ENCODE data around the gene MARK1.

DNA sequence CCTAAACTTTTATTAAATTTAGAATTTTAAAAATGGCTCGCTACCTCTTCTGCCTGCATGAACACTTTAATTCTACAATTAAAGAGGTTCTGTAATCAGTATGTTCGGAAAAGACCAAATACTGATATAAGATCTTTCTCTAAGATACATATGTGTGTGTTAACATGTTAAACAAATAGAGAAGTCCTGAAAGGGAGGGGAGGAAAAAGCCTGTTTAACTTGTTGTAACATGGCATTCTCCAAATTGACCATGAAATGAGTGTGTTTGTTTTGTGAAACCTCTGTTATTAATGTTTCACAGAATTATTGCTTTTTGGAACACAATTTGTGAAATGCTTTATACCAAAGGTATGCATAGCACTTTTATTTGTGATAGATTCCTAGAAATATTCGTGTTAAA is 77.0 kb downstream of the MARK1 start:
- TF ChIP-seq, protein P1, sequence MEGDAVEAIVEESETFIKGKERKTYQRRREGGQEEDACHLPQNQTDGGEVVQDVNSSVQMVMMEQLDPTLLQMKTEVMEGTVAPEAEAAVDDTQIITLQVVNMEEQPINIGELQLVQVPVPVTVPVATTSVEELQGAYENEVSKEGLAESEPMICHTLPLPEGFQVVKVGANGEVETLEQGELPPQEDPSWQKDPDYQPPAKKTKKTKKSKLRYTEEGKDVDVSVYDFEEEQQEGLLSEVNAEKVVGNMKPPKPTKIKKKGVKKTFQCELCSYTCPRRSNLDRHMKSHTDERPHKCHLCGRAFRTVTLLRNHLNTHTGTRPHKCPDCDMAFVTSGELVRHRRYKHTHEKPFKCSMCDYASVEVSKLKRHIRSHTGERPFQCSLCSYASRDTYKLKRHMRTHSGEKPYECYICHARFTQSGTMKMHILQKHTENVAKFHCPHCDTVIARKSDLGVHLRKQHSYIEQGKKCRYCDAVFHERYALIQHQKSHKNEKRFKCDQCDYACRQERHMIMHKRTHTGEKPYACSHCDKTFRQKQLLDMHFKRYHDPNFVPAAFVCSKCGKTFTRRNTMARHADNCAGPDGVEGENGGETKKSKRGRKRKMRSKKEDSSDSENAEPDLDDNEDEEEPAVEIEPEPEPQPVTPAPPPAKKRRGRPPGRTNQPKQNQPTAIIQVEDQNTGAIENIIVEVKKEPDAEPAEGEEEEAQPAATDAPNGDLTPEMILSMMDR (IDR thresholded peaks at IDR 0.05) = no peak
- TF ChIP-seq POLR2A (IDR thresholded peaks at IDR 0.05) (no peak), EP300 (IDR thresholded peaks at IDR 0.05) (no peak)

All from tibial nerve (tissue), 4 donors.